ENCODE results near the gene LCP2.

- no peak for TF ChIP-seq CTCF (IDR thresholded peaks at IDR 0.05)
- TF ChIP-seq POLR2A (IDR thresholded peaks at IDR 0.05) = no peak
Measured at GRCh38 chr5:170332058-170332457, 34.5 kb upstream of the LCP2 start.

All from lower leg skin (tissue), 3 donors.